Endothelial cell of umbilical vein (primary cell): ENCODE results near the gene KPNB1.

Experiments used
- CTCF ChIP-seq, 2 donors: IDR thresholded peaks; 1 replicate in 1 of 2; 2 replicates in 1 of 2; pipeline ENCODE4 v1.5.1; 2011; ENCODE audit warnings: low read length in 2 of 2, mild to moderate bottlenecking in 2 of 2, moderate library complexity in 2 of 2, control low read depth in 1 of 2, inconsistent platforms in 1 of 2, low read depth in 1 of 2; ENCODE audit not compliant: insufficient read depth in 1 of 2; ENCODE audit errors: extremely low read depth in 1 of 2
- EZH2 ChIP-seq: IDR thresholded peaks from 2 replicates; pipeline ENCODE4 v1.6.1; 2012; ENCODE audit warnings: borderline replicate concordance, low read depth, mild to moderate bottlenecking, moderate library complexity, low read length, inconsistent platforms; ENCODE audit not compliant: severe bottlenecking
- GATA2 ChIP-seq: IDR thresholded peaks from 2 replicates; pipeline ENCODE4 v1.7.0; 2011; ENCODE audit warnings: low read depth, mild to moderate bottlenecking, moderate library complexity, mixed read lengths, low read length; ENCODE audit not compliant: insufficient read length, insufficient read depth
- MAX ChIP-seq: IDR thresholded peaks from 2 replicates; pipeline ENCODE4 v1.6.1; 2011; ENCODE audit not compliant: insufficient read depth, insufficient read length
- POLR2A ChIP-seq: IDR thresholded peaks from 2 replicates; pipeline ENCODE4 v1.6.1; 2012; ENCODE audit warnings: low read depth, mild to moderate bottlenecking, control low read depth, low read length

- TF ChIP-seq CTCF (IDR thresholded peaks at IDR 0.05; ENCODE audit: extremely low read depth in 1 of 2, insufficient read depth in 1 of 2, low read depth in 1 of 2, low read length in 2 of 2) (no peak), GATA2 (no peak), POLR2A (no peak), EZH2 (no peak), MAX (no peak)
These were observed 75.0 kb downstream of the KPNB1 start for GRCh38 chr17:47724705-47725104.
